IPS-20b (cell line): ENCODE results near the gene IRF2BPL.

Experiments used
- H3K27ac ChIP-seq: one replicate; pipeline ENCODE4 v1.5.1; 2013; ENCODE audit warnings: low read length
- H3K27me3 ChIP-seq: 2 replicates; pipeline ENCODE4 v1.6.1; 2013; ENCODE audit warnings: mild to moderate bottlenecking, low read length, inconsistent platforms; ENCODE audit not compliant: insufficient read depth
- H3K36me3 ChIP-seq: 2 replicates; pipeline ENCODE4 v1.6.1; 2013; ENCODE audit warnings: low read depth, mild to moderate bottlenecking, inconsistent platforms, low read length, moderate library complexity; ENCODE audit not compliant: insufficient read depth
- H3K4me1 ChIP-seq: 2 replicates; pipeline ENCODE4 v1.6.1; 2013; ENCODE audit warnings: mild to moderate bottlenecking, control low read depth, inconsistent platforms, low read length, moderate library complexity; ENCODE audit not compliant: insufficient read depth
- H3K4me3 ChIP-seq: 2 replicates; pipeline ENCODE4 v1.5.1; 2013; ENCODE audit warnings: mild to moderate bottlenecking, low read length, inconsistent platforms
- H3K9ac ChIP-seq: 2 replicates; pipeline ENCODE4 v1.6.1; 2013; ENCODE audit warnings: low read depth, mild to moderate bottlenecking, inconsistent platforms, low read length, moderate library complexity
- H3K9me3 ChIP-seq: 2 replicates; pipeline ENCODE4 v1.6.1; 2013; ENCODE audit warnings: mild to moderate bottlenecking, low read depth, low read length, inconsistent platforms; ENCODE audit not compliant: insufficient read depth

Gene IRF2BPL

GRCh38 chr14:76990084-76990483, 38.4 kb downstream of the IRF2BPL start:
- H3K9me3 ChIP-seq, result no peaks in the 10 kb centered on the region
- H3K36me3 ChIP-seq, result no peaks in the 10 kb centered on the region
- H3K4me1 ChIP-seq, result peaks cover 12% of the 10 kb centered on the region
- no peak overlapping the region for H3K9ac ChIP-seq
- no peak overlapping the region for H3K4me3 ChIP-seq
- H3K27me3 ChIP-seq, result no peaks in the 10 kb centered on the region
- no peak overlapping the region for H3K27ac ChIP-seq

GRCh38 chr14:76987956-76988520, 40.5 kb downstream of the IRF2BPL start:
- Histone ChIP-seq H3K27ac (no peak overlapping the region), H3K27me3 (no peaks in the 10 kb centered on the region), H3K4me1 (peaks cover 14% of the 10 kb centered on the region; the same call in 1 of the 2 replicates), H3K36me3 (no peaks in the 10 kb centered on the region), H3K9ac (no peak overlapping the region), H3K4me3 (no peak overlapping the region), H3K9me3 (no peaks in the 10 kb centered on the region)

DNA sequence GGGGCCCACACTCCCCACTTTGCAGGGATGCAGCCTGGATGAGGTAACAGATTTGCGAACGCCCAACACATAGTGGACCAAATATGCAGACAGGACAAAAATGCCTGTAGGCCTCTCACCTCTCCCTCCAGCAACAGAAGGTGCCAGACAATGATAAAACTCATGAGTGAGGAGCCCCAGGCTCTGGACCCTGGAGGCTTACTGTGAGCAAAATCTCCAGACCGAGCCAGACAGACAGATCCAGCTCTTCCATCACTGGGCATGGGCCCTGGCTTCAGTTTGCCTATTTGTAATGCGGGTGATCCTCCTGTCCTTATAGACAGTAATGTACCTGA, 42.3 kb downstream of the IRF2BPL start:
- Histone ChIP-seq H3K4me1 (peaks cover 14% of the 10 kb centered on the region; the same call in 1 of the 2 replicates), H3K9ac (no peak overlapping the region), H3K27ac (no peak overlapping the region), H3K9me3 (peaks cover 7% of the 10 kb centered on the region; the same call in 1 of the 2 replicates), H3K4me3 (no peak overlapping the region), H3K36me3 (no peaks in the 10 kb centered on the region), H3K27me3 (no peaks in the 10 kb centered on the region)

GRCh38 chr14:76985540-76986230, 42.8 kb downstream of the IRF2BPL start:
- Histone ChIP-seq H3K36me3 (no peaks in the 10 kb centered on the region), H3K27me3 (no peaks in the 10 kb centered on the region), H3K27ac (no peak overlapping the region), H3K9ac (no peak overlapping the region), H3K9me3 (peaks cover 7% of the 10 kb centered on the region; the same call in 1 of the 2 replicates), H3K4me1 (peaks cover 14% of the 10 kb centered on the region; the same call in 1 of the 2 replicates), H3K4me3 (no peak overlapping the region)

DNA sequence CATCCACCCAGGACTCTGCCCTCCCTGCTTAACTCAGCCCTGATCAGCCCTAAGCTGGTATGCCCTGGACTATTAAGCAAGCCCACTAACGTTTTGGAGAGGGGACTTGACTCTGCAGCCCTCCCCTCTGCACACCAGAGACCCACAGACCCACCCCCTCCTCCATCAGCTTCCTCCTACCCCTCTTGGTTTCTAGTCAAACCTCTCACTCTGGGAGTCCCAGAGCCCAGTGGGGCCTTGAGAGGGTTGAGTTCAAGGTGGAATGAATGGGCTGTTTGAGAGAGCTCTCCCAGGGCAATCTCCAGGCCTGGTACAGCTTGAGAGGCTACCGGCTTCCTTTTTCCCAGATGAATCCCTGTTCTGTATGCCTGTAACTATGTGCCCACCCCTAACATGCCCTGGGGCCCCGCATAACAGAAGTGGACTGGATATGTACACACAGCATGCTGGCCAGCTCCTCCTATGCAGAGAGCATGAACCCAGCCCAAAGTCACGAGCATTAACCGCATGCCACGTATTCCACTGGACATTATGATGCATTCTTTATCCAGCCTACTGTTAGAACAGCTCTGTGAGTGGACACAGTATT, 43.6 kb downstream of the IRF2BPL start:
- peaks cover 14% of the 10 kb centered on the region; the same call in 1 of the 2 replicates for H3K4me1 ChIP-seq
- H3K9ac ChIP-seq, result no peak overlapping the region
- H3K27me3 ChIP-seq, result no peaks in the 10 kb centered on the region

GRCh38 chr14:76984297-76984696, 44.2 kb downstream of the IRF2BPL start:
- Histone ChIP-seq H3K9ac (no peak overlapping the region), H3K4me3 (no peak overlapping the region), H3K36me3 (no peaks in the 10 kb centered on the region), H3K27ac (no peak overlapping the region), H3K4me1 (peaks cover 14% of the 10 kb centered on the region; the same call in 1 of the 2 replicates), H3K27me3 (no peaks in the 10 kb centered on the region), H3K9me3 (peaks cover 7% of the 10 kb centered on the region; the same call in 1 of the 2 replicates)

More for the DNA sequence above, 43.6 kb downstream of the IRF2BPL start:
- Histone ChIP-seq H3K27ac (no peak overlapping the region), H3K36me3 (no peaks in the 10 kb centered on the region), H3K9me3 (peaks cover 7% of the 10 kb centered on the region; the same call in 1 of the 2 replicates), H3K4me3 (no peak overlapping the region)

- no peak overlapping the region for H3K9ac ChIP-seq
Observed at GRCh38 chr14:76981670-76982069, 46.8 kb downstream of the IRF2BPL start.

GRCh38 chr14:76977793-76978720, 50.5 kb downstream of the IRF2BPL start:
- Histone ChIP-seq H3K9ac (no peak overlapping the region), H3K27me3 (no peaks in the 10 kb centered on the region), H3K36me3 (no peaks in the 10 kb centered on the region), H3K27ac (no peak overlapping the region), H3K9me3 (peaks cover 7% of the 10 kb centered on the region; the same call in 1 of the 2 replicates), H3K4me3 (no peak overlapping the region), H3K4me1 (no peaks in the 10 kb centered on the region)

More at GRCh38 chr14:76981670-76982069, 46.8 kb downstream of the IRF2BPL start:
- peaks cover 14% of the 10 kb centered on the region; the same call in 1 of the 2 replicates for H3K4me1 ChIP-seq
- no peaks in the 10 kb centered on the region for H3K36me3 ChIP-seq
- H3K9me3 ChIP-seq, result peaks cover 7% of the 10 kb centered on the region; the same call in 1 of the 2 replicates
- H3K27me3 ChIP-seq, result no peaks in the 10 kb centered on the region
- H3K27ac ChIP-seq, result no peak overlapping the region
- no peak overlapping the region for H3K4me3 ChIP-seq

- Histone ChIP-seq H3K4me3 (no peak overlapping the region), H3K4me1 (no peaks in the 10 kb centered on the region), H3K9me3 (0 out of 2 replicates have a peak, but pooled peaks cover 1% of the 10 kb centered on the region), H3K36me3 (no peaks in the 10 kb centered on the region), H3K27ac (no peak overlapping the region), H3K27me3 (no peaks in the 10 kb centered on the region), H3K9ac (no peak overlapping the region)
Observed at GRCh38 chr14:76976240-76977005, 52.1 kb downstream of the IRF2BPL start.

DNA sequence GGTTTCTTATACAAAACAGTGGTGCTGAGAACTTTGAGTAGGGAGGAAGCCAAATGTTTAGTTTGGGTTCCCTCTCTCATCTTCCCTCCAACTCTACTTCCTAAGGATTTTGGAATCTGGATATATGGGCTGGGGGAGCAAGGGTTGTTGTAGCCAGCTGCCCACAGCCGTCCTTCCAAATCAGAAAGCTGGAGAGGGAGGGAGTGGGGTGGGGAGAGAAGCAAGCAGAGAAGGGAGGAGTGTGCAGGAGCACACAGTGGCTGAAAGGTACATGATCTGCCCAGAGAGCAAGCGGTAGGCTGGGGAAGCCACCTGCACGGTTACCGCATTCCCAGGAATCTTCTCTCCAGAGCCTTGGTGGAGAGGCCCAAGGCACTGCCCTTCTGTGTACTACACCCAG, 52.7 kb downstream of the IRF2BPL start:
- no peak overlapping the region for H3K4me3 ChIP-seq
- no peaks in the 10 kb centered on the region for H3K4me1 ChIP-seq
- H3K27ac ChIP-seq, result no peak overlapping the region
- H3K9ac ChIP-seq, result no peak overlapping the region
- H3K36me3 ChIP-seq, result no peaks in the 10 kb centered on the region
- no peaks in the 10 kb centered on the region for H3K9me3 ChIP-seq
- no peaks in the 10 kb centered on the region for H3K27me3 ChIP-seq

DNA sequence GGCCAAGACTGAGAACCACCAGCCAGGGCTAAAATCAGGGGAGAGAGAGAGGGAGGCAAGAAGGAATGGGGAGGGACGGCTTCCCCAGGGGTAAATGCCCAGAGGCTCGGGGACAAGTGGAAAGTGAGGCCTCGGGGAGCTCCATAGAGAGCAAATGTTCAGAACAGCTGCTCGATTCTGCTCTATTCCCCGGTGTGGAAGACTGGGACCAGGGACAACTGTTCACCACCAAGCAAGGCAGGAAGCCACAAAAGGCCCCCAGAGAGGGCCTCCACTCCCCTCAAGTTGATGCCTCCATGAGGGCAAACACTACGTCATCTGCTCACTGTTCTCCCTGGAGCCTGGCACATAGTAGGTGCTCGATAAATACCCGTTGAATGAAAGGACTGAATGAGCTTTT, 53.5 kb downstream of the IRF2BPL start:
- Histone ChIP-seq H3K27ac (no peak overlapping the region), H3K9ac (no peak overlapping the region), H3K36me3 (no peaks in the 10 kb centered on the region), H3K9me3 (no peaks in the 10 kb centered on the region), H3K4me1 (no peaks in the 10 kb centered on the region), H3K27me3 (no peaks in the 10 kb centered on the region), H3K4me3 (no peak overlapping the region)
